Ascending aorta (tissue), 2 donors: ENCODE data around the gene TMTC2. TPM values are rescaled to one million over a fixed set of nuclear protein-coding genes. Genes with fewer than 3 reads are reported as not detected.

Source experiments
- DNase-seq, 2 donors: peaks; one replicate each; pipeline ENCODE4 v3.0.0-alpha.2; 2019; ENCODE audit warnings: low spot score in 2 of 2
- H3K27ac ChIP-seq, 2 donors: fragments of 200-600 bp; sonication (generic); one replicate each; pipeline ENCODE4 v1.5.1; 2016 to 2017; ENCODE audit warnings: mild to moderate bottlenecking in 1 of 2
- H3K27me3 ChIP-seq: fragments of 200-600 bp; sonication (generic); one replicate; pipeline ENCODE4 v1.5.1; 2017
- H3K36me3 ChIP-seq, 2 donors: fragments of 200-600 bp; sonication (generic); one replicate each; pipeline ENCODE4 v1.5.1; 2016
- H3K4me1 ChIP-seq, 2 donors: fragments of 200-600 bp; sonication (generic); one replicate each; pipeline ENCODE4 v1.5.1; 2016 to 2017; ENCODE audit warnings: mild to moderate bottlenecking in 1 of 2
- H3K4me3 ChIP-seq, 2 donors: fragments of 200-600 bp; sonication (generic); one replicate each; pipeline ENCODE4 v1.5.1; 2016 to 2017; ENCODE audit warnings: mild to moderate bottlenecking in 1 of 2
- H3K9me3 ChIP-seq, 2 donors: fragments of 200-600 bp; sonication (generic); one replicate each; pipeline ENCODE4 v1.5.1; 2016
- intact Hi-C: fragments of 100-400 bp; cut with DNase I; formaldehyde crosslinking; loops from one replicate; pipeline ENCODE4 v1.15.1; 2023
- total RNA-seq: library from RNA; depleted of rRNA; stranded (reverse); fragments of >200 nt; gene quantifications from one replicate; pipeline ENCODE4 v1.1.0, GENCODE V29; 2016
- TF ChIP-seq, protein P1 (sequence below), 3 experiments: fragments of 200-600 bp in 2 of 3; fragments of 450-650 bp in 1 of 3; sonication (generic) in 2 of 3; IDR thresholded peaks; one replicate each; pipeline ENCODE4 v1.5.1; 2016 to 2019; ENCODE audit warnings: antibody characterized with exemption in 3 of 3, mild to moderate bottlenecking in 1 of 3, moderate library complexity in 1 of 3

Gene TMTC2
- total RNA-seq, 1 donor from 2014 or later = 6.8 TPM

DNA sequence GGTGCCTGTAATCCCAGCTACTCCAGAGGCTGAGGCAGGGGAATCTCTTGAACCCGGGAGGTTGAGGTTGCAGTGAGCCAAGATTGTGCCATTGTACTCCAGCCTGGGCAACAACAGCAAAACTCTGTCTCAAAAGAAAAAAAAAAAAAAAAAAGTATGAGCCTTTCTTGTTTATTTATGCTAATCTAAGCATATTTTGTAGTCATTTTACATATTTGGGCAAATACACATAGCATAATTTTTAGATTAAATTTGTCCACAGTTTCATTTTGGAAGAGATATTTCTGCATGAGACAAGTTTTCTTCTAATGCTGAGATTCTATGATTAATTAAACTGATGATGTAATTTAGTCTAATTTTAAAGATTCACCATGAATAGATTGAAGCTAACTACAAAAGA lies 494.4 kb downstream of the TMTC2 start:
- intact Hi-C loops = no loop called here
- Histone ChIP-seq H3K27ac (no peak overlapping the region), H3K9me3 (no peaks in the 10 kb centered on the region), H3K27me3 (no peaks in the 10 kb centered on the region), H3K4me3 (no peak overlapping the region), H3K4me1 (no peaks in the 10 kb centered on the region), H3K36me3 (no peaks in the 10 kb centered on the region)
- TF ChIP-seq, protein P1, sequence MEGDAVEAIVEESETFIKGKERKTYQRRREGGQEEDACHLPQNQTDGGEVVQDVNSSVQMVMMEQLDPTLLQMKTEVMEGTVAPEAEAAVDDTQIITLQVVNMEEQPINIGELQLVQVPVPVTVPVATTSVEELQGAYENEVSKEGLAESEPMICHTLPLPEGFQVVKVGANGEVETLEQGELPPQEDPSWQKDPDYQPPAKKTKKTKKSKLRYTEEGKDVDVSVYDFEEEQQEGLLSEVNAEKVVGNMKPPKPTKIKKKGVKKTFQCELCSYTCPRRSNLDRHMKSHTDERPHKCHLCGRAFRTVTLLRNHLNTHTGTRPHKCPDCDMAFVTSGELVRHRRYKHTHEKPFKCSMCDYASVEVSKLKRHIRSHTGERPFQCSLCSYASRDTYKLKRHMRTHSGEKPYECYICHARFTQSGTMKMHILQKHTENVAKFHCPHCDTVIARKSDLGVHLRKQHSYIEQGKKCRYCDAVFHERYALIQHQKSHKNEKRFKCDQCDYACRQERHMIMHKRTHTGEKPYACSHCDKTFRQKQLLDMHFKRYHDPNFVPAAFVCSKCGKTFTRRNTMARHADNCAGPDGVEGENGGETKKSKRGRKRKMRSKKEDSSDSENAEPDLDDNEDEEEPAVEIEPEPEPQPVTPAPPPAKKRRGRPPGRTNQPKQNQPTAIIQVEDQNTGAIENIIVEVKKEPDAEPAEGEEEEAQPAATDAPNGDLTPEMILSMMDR (IDR thresholded peaks at IDR 0.05) = no peak
- no peak for DNase-seq

DNA sequence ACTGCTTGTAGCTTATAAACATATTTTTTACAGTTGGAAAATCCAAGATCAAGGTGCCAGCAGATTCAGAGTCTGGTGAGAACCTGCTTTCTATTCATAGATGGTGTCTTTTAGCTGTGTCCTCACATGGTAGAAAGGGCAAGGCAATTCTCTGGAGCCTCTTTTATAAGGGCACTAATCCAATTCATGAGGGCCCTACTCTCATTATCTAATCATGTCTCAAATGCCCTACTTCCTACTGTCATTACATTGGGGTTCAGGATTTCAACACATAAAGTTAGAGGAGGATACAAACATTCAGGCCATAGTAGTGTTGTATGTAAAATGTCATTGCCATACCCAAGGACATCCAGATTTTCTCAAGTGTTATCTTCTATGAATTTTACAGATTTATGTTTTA lies 496.4 kb downstream of the TMTC2 start:
- Histone ChIP-seq H3K27ac (no peak overlapping the region), H3K4me3 (no peak overlapping the region), H3K27me3 (no peaks in the 10 kb centered on the region), H3K4me1 (no peaks in the 10 kb centered on the region), H3K36me3 (no peaks in the 10 kb centered on the region), H3K9me3 (no peaks in the 10 kb centered on the region)
- intact Hi-C loops = no loop called here
- no peak for DNase-seq
- TF ChIP-seq, protein P1 (IDR thresholded peaks at IDR 0.05) = no peak
